ENCODE data around the gene WDR35.

Gene WDR35

DNA sequence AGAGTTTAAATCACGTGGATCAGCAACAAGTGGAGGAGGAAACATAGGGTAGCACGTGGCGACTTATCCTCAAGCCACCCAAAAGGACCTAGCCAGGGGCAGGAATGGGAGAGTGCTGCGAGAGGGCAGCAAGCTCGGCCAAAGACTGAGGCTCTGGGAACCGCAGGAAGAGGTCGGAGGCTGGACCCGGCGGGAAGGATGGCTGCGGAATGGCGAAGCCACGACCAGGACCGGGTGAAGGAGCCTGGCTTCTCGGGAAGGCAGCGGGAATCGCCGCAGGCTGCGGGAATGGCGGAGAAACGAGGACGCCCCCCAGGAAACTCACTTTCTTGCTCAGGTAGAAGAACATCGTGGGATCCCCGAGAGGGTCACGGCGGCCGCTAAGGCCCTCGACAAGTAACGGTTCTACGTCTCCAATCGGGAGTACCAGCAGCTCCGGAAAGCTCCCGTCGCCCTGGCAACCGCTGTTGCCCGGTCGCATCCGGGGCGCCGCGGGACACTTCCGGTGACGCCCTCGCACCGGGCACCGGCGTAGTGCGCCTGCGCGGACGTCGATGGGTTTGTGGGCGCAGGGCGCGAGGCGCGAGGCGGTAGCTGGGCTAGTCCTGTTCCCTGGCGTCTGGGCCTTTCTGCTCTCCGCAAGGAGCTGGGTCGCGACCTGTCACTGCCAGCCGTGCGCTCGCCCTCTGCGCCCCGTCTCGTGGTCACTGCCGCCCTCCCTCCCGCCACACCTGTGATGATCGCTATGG is at the start of gene WDR35:
Gene WDR35, minus strand, starts transcription at position 439 of the 749 bp plus-strand sequence. Its CDS starts 90 bp downstream, at position 349.
- DNase-seq: peak; percentile 94

DNA sequence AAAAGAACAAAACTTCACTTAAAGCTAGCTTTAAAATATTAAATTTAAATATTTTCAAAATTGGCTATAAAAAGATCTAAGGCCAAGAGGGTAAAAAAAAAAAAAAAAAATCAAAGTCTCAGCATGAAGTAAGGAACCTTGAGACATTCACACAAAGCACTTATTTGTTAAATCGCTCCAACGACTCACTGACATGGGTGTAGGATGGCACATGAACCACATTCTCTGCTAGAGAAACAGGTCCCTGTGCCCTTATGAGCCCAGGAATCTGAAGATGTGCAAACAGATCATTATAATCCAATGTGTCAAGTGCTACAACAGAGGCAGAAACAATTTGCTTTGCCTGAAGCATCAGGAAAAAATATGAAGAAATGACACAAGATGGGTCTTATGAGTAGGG is 47.8 kb upstream of the WDR35 start:
- DNase-seq: no peak

GRCh38 chr2:20035955-20036666 is 46.2 kb upstream of the WDR35 start:
- no peak for DNase-seq

DNA sequence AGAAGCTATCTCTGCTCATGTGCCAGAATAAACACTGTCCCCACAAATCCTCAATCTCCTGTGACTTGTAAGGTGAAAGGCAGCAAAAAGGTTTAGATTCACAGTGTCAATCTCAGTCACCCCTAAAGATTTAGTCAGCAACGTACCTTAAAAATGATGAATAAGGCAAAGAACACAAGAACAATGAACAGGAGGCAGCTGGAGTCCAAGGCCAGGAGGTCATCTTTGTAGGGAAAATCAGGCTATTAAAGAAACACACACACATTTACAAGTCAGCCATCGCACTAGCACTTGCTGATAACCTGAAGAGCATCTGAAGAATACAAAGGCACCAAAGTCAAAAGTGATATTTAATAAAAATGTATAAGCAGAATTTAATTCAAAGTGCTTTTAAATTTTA is 44.9 kb upstream of the WDR35 start:
- no peak for DNase-seq

DNA sequence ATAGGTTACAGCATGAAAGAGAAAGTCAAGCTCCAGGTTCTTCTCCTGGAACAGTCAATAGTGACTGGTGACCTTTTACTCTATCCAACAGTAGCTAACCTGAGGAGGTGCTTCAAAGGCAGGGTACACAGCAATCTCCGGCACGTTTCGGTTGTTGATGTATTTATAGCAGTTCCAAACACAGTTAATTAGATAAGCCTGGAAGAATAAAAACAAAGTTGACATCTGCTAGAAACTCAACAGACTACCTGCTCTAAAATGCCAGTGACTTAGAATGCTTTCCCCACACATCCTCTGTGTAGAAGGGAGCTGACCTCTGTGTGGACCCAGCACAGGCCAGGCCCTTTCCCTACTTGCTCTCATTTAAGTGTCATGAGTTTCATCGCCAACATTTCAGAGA is 44.3 kb upstream of the WDR35 start:
- DNase-seq: no peak

DNA sequence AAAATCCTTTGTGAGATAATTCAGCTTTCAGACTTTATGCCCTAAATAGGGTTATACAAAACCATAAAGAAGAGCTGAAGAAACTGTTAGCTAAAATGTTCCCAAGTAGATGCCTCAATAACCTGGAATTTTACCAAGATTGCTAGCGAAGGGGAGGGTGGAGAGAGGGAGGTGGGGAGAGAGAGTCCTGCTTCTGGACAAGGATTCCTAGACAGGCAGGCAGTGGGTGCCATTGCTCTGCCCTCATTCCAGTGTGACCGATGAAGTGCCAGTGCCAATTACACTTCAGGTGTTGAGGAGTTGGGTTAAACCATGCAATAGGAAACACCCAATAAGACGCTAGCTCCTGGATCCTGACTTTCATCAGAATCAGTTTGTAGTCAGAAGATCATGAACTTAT is 43.4 kb upstream of the WDR35 start:
- no peak for DNase-seq

GRCh38 chr2:20030224-20030623 is 40.3 kb upstream of the WDR35 start:
- DNase-seq: no peak

DNA sequence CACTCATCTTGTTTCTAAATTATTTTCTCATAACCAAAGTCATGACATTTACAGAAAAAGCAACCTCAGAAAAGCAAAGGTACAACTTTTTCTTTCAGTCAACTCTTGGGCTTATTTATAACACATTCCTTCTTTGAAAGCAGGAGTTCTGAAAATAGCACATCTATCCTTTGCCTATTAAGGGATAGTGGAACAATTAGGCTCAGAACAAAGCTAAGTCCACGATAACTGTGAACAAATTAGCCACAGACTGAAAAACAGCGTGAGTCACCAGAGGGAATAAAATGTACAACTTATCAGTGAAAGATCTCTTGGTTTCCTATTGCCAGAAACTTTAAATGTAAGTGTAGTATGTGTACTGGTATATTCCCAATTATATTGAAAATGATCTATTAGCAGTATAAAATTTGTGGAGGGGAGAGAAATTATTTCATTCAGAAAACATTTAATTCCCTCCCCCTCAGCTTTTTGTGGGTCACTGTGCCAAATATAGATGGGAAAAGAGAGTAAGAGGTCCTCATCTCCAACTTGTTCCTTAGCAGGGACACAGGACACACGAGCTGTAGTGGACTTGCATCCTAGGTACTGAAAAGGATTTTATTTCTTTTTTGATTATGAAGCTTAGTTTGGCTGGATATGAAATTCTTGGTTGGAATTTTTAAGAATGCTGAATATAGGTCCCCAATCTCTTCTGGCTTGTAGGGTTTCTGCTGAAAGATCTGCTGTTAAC is 38.0 kb upstream of the WDR35 start:
- DNase-seq: no peak

DNA sequence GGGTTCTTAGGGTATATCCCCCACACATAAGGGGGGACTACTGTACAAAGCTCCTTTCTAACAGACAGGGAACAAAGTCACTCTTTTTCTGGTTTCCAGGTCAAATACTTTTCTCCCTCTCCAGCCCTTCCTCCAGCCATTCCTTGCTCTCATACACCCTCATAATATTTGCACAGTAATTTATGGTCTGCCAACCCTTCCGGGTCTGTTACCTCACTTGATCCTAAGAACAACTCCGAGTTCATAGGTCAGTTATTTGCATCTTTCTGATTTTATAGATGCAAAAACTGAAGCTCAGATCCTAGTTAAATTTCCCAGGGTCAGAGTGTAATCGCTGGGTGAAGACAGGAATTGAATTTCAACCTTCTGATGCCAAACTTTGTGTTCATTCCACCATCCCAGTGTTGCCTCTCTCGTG is 37.4 kb upstream of the WDR35 start:
- no peak for DNase-seq

DNA sequence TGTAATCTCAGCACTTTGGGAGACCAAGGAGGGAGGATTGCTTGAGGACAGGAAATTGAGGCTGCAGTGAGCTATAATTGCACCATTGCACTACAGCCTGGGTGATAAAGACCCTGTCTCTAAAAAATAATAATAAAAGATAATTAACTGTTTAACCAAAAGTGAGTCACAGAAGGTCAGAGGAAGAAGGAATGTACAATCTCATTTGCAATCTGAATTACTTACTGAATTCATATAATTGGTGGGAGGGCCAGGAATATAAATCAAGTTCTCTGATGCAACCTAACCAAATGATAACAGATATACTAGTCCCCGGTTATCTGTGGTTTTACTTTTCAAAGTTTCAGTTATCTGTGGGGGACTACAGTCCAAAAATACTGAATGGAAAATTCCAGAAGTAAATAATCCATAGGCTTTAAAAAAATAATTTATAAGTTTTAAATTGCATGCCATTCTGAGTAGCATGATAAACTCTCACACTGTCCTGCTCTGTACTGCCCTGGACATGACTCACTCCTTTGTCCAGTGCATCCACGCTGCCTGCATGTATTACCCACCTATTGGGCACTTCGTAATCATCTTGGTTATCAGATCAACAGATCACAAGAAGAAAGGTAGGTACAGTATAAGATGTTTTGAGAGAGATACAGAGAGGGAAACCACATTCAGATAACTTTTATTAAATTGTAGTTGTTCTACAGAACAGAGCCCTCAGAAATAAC is 35.3 kb upstream of the WDR35 start:
- DNase-seq: no peak

DNA sequence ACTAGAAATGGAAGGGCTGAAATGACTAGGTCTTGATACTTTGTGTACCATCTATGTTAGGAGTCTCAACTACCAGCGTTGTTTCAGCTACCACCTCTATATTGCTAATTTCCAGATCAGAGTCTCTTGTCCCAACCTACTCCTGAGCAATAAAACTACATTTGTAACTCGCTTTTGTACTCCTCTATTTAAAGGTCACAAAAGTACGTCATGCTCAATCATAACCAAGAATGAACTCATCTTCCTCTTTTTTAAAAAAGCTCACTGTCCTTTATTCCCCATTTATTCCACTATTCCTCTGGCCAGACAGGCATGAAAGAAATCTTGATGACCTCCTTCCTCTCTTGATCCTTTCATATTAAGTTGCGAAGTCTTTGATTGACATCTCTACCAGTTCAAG is 33.8 kb upstream of the WDR35 start:
- no peak for DNase-seq

DNA sequence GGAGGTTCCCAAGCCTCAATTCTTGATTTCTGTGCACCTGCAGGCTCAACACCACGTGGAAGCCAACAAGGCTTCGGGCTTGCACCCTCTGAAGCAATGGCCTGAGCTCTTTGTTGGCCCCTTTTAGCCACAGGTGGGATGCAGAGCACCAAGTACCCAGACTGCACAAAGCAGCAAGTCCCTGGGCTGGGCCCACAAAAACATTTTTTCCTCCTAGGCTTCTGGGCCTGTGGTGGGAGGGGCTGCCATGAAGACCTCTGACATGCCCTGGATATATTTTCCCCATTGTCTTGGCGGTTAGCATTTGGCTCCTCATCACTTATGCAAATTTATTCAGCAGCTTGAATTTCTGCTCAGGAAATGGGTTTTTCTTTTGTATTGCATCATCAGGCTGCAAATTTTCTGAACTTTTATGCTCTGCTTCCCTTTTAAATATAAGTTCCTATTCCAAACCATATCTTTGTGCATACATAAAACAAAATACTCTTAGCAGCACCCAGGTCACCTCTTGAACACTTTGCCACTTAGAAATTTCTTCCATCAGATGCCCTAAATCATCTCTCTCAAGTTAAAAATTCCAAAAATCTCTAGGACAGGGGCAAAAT is 31.6 kb upstream of the WDR35 start:
- DNase-seq: no peak

DNA sequence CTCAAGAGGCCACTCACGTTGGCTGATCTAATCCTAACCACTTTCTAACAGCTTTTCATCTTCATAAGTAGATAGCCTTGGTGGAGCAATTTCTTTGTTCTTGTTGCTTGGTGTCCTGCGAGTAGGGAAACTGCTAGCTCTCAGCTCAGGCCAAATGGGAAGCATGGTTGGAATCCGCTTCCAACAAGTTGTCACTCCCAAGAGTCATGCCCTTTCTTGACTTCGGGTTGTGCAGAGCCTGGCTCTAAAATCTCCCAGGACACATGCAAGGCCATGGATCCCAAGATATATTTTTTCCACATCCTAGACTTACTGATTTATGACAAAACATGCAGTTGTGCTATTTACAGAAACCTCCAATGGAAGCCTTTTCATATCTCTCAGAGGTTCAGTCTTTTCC is 29.8 kb upstream of the WDR35 start:
- no peak for DNase-seq

GRCh38 chr2:20018601-20019152 is 28.8 kb upstream of the WDR35 start:
- no peak for DNase-seq

DNA sequence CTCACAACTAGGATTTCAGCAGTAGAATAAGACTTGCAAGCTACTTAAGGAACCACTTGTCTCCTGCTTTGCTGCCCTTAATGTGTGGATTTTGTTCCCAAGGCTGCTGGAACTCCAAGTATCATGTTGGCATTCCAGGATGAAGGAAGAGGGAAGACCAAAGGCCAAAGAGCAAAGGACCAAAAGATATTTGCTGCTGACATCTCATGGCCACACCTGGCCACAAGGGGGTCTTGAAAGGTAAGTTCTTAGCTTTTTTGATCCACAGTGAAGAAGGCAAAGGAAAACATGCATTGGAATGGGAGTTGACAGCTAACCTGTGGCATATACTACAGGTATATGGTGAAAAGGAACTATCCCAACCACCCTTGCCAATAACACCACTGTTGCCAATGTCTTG is 26.4 kb upstream of the WDR35 start:
- DNase-seq: no peak

- DNase-seq: peak; percentile 12
Measured at GRCh38 chr2:20015482-20016083, 25.7 kb upstream of the WDR35 start.

- DNase-seq: no peak
Measured at GRCh38 chr2:20013126-20013849, 23.4 kb upstream of the WDR35 start.

GRCh38 chr2:20012282-20013125 is 22.6 kb upstream of the WDR35 start, which contains the start of gene MATN3:
Gene MATN3 (minus strand): TSS chr2:20012668. CDS start chr2:20012631, 37 bp downstream.
- no peak for DNase-seq

DNA sequence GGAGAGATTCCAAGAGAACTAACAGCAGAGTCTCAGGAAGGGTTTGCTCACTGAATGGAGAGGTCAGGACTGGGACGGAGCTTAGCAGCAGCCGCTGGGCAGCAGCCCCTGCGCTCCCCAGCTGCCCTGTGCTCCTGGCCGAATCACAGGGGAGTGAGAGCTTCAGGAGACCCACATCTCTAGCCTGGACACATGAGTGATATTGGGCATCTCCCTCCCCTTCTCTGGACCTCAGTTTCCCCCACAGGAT is 22.1 kb upstream of the WDR35 start:
- DNase-seq: no peak

- DNase-seq: no peak
Measured at GRCh38 chr2:20011276-20012031, 21.5 kb upstream of the WDR35 start.
